ENCODE measurements around the gene SYCP2L.

DNA sequence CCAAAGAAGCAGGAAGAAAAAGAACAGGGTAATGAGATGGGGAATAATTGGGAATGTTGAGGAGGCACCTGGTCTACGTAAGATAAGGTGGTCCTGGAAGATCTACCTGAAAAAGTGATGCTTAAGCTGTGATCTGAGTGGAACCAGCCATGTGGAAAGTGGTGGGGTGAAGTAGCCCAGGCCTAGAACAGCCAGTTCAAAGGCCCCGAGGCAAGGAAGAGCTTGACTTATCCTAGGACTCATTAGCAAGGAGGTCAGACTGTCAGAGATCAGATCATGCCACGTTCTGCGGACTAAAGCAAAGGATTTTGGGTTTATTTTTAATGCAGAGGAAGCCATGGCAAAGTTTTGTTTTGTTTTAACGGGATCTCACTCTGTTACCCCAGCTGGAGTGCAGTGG lies 5.1 kb downstream of the SYCP2L start:
- TF ChIP-seq EZH2 (IDR thresholded peaks at IDR 0.05; ENCODE audit: borderline replicate concordance, low read depth, low read length, poor library complexity, severe bottlenecking), result no peak
- TF ChIP-seq, protein P1, sequence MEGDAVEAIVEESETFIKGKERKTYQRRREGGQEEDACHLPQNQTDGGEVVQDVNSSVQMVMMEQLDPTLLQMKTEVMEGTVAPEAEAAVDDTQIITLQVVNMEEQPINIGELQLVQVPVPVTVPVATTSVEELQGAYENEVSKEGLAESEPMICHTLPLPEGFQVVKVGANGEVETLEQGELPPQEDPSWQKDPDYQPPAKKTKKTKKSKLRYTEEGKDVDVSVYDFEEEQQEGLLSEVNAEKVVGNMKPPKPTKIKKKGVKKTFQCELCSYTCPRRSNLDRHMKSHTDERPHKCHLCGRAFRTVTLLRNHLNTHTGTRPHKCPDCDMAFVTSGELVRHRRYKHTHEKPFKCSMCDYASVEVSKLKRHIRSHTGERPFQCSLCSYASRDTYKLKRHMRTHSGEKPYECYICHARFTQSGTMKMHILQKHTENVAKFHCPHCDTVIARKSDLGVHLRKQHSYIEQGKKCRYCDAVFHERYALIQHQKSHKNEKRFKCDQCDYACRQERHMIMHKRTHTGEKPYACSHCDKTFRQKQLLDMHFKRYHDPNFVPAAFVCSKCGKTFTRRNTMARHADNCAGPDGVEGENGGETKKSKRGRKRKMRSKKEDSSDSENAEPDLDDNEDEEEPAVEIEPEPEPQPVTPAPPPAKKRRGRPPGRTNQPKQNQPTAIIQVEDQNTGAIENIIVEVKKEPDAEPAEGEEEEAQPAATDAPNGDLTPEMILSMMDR (conservative IDR thresholded peaks at IDR 0.05; ENCODE audit: low read depth, low read length), result no peak

Measured in A673 (cell line).